ENCODE data around the gene SLCO1B1. TPM values are rescaled to one million over a fixed set of nuclear protein-coding genes. Genes with fewer than 3 reads are reported as not detected.

The SLCO1B1 gene
- total and polyA plus RNA-seq, 2 donors (not counting 3 experiments of a cell fraction or from before 2014, with no cell fraction given) = not detected

DNA sequence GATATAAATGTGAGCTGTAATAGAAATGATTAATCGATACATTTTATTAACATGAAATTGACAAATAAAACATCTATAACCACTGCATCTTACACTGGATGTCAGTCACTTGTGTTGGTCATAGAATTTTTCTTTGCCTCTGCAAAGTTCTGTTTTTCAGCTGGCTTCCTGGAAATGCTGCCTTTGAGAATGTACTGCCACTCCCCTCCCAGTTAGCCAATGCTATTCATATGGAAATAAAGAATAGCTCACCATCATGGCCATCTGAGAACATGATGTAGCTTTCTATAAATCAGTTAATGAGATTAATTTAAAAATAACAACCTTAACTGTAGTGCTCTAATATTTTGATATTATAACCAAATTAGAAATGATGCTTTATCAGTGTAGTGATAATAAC lies 41.1 kb downstream of the SLCO1B1 start:
- H3K4me3 ChIP-seq (replicated peaks in 1 of 3; ENCODE audit: insufficient read depth in 1 of 3, low read depth in 1 of 3, low read length in 3 of 3) = no peak overlapping the region
- intact Hi-C loops (cut with micrococcal nuclease) = no loop called here
- BruUV-seq (replicated peaks) = no TSS peak
- CTCF ChIA-PET = interaction anchor here (1.1 to 1.2 kb wide), 2 partner anchors 17 to 222 kb away, joined by 3 to 5 read pairs; no protein-coding TSS in a partner anchor
- no peak overlapping the region for H3K27ac ChIP-seq (ENCODE audit: insufficient read depth, low read depth, low read length)
- FAIRE-seq (no peak), DNase-seq (ENCODE audit: low read depth, low spot score) (no peak)
- no peak overlapping the region for H3K4me2 ChIP-seq (ENCODE audit: insufficient read depth, low read length)
- H3K36me3 ChIP-seq (ENCODE audit: control insufficient read depth in 2 of 2, extremely low read depth in 1 of 2, insufficient read depth in 2 of 2, low read length in 2 of 2) = no peaks in the 10 kb centered on the region
- no peaks in the 10 kb centered on the region for H3K9me1 ChIP-seq (replicated peaks; ENCODE audit: control insufficient read depth, extremely low read depth, insufficient read depth, low read length)
- POLR2A ChIA-PET = no interaction called here
- TF ChIP-seq POLR2AphosphoS5 (IDR thresholded peaks at IDR 0.05; ENCODE audit: insufficient read depth, low read depth, low read length) (no peak), POLR2A (IDR thresholded peaks at IDR 0.05; ENCODE audit: low read depth, low read length) (no peak), MYC (IDR thresholded peaks at IDR 0.05; ENCODE audit: low read depth, low read length) (no peak), GATA2 (IDR thresholded peaks at IDR 0.05; ENCODE audit: insufficient read depth, insufficient read length, low read depth, low read length) (no peak), FOS (IDR thresholded peaks at IDR 0.05; ENCODE audit: borderline replicate concordance, insufficient read depth, low read length) (no peak), EZH2 (IDR thresholded peaks at IDR 0.05; ENCODE audit: borderline replicate concordance, low read depth, low read length, severe bottlenecking) (no peak), JUN (IDR thresholded peaks at IDR 0.05; ENCODE audit: borderline replicate concordance, insufficient read depth, insufficient read length, low read depth) (no peak)
- TF ChIP-seq, protein P1, sequence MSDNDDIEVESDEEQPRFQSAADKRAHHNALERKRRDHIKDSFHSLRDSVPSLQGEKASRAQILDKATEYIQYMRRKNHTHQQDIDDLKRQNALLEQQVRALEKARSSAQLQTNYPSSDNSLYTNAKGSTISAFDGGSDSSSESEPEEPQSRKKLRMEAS (IDR thresholded peaks at IDR 0.05; ENCODE audit: insufficient read depth, insufficient read length) = no peak
- TF ChIP-seq, protein P2, sequence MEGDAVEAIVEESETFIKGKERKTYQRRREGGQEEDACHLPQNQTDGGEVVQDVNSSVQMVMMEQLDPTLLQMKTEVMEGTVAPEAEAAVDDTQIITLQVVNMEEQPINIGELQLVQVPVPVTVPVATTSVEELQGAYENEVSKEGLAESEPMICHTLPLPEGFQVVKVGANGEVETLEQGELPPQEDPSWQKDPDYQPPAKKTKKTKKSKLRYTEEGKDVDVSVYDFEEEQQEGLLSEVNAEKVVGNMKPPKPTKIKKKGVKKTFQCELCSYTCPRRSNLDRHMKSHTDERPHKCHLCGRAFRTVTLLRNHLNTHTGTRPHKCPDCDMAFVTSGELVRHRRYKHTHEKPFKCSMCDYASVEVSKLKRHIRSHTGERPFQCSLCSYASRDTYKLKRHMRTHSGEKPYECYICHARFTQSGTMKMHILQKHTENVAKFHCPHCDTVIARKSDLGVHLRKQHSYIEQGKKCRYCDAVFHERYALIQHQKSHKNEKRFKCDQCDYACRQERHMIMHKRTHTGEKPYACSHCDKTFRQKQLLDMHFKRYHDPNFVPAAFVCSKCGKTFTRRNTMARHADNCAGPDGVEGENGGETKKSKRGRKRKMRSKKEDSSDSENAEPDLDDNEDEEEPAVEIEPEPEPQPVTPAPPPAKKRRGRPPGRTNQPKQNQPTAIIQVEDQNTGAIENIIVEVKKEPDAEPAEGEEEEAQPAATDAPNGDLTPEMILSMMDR (IDR thresholded peaks at IDR 0.05; ENCODE audit: extremely low read depth in 1 of 2, insufficient read depth in 1 of 2, low read depth in 1 of 2, low read length in 2 of 2) = no peak
- dilution Hi-C loops (cut with MboI; ENCODE audit: extremely low pct_ligation_motif_present, low sequenced_read_pairs) = no loop called here
- no peaks in the 10 kb centered on the region for H3K79me2 ChIP-seq (ENCODE audit: control insufficient read depth, insufficient read depth, low read length)
- H3K27me3 ChIP-seq (ENCODE audit: control insufficient read depth in 2 of 2, insufficient read depth in 2 of 2, low read length in 2 of 2) = peaks cover 0 to 1% of the 10 kb centered on the region in 2 experiments
- H4K20me1 ChIP-seq (replicated peaks; ENCODE audit: control insufficient read depth, extremely low read depth, insufficient read depth, low read length) = no peaks in the 10 kb centered on the region
- no peaks in the 10 kb centered on the region for H3K9me3 ChIP-seq (replicated peaks; ENCODE audit: control insufficient read depth, insufficient read depth, low read length)
- no peak overlapping the region for H2AFZ ChIP-seq (ENCODE audit: low read depth, low read length)
- H3K9ac ChIP-seq (replicated peaks; ENCODE audit: extremely low read depth, insufficient read depth, low read length) = no peak overlapping the region
- no peaks in the 10 kb centered on the region for H3K4me1 ChIP-seq (ENCODE audit: control insufficient read depth, extremely low read depth, insufficient read depth, low read length)
